ENCODE results near the gene PABPN1L. TPM values are rescaled to one million over a fixed set of nuclear protein-coding genes. Genes with fewer than 3 reads are reported as not detected.

The PABPN1L gene
- total and polyA plus RNA-seq, 10 of the 15 experiments (the other 5 are each of a cell fraction or from before 2014, with no cell fraction given), result not detected

DNA sequence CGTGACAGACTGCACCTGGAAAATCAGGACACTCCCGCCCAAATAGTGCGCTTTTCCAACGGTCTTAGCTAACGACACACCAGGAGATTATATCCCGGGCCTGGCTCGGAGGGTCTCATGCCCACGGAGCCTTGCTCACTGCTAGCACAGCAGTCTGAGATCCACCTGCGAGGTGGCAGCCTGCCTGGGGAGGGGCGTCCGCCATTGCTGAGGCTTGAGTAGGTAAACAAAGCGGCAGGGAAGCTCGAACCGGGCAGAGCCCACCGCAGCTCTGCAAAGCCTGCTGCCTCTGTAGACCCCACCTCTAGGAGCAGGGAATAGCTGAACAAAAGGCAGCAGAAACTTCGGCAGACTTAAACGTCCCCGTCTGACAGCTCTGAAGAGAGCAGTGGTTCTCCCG lies 14.8 kb downstream of the PABPN1L start:
- H3K9me3 ChIP-seq (replicated peaks; ENCODE audit: control insufficient read depth, insufficient read depth, low read length), result no peaks in the 10 kb centered on the region
- no peak for FAIRE-seq
- CTCF ChIA-PET, result no interaction called here
- in situ Hi-C loops (cut with MboI), result no loop called here
- no peak overlapping the region for H3K9ac ChIP-seq (ENCODE audit: control insufficient read depth, insufficient read depth, low read length)
- POLR2A ChIA-PET, result interaction anchor here (1.1 kb wide), 1 partner anchor 32 kb away, joined by 3 read pairs; no protein-coding TSS in a partner anchor
- no peak overlapping the region for H3K4me2 ChIP-seq (ENCODE audit: control insufficient read depth, insufficient read depth)
- H3K4me1 ChIP-seq (ENCODE audit: control insufficient read depth, insufficient read depth, low read length), result peaks cover 16% of the 10 kb centered on the region
- TF ChIP-seq, protein P1, sequence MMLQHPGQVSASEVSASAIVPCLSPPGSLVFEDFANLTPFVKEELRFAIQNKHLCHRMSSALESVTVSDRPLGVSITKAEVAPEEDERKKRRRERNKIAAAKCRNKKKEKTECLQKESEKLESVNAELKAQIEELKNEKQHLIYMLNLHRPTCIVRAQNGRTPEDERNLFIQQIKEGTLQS (IDR thresholded peaks at IDR 0.05; ENCODE audit: borderline replicate concordance, extremely low read depth, low read depth, low read length), result no peak
- TF ChIP-seq CHD1 (IDR thresholded peaks at IDR 0.05; ENCODE audit: low read depth, low read length) (no peak), TBL1XR1 (IDR thresholded peaks at IDR 0.05; ENCODE audit: low read depth, low read length) (no peak), HDAC2 (IDR thresholded peaks at IDR 0.05) (no peak), SMAD5 (IDR thresholded peaks at IDR 0.05; ENCODE audit: low read depth) (no peak), STAT1 (conservative IDR thresholded peaks at IDR 0.05) (no peak), SIX5 (IDR thresholded peaks at IDR 0.05; ENCODE audit: low read depth, low read length, severe bottlenecking) (no peak), SRF (IDR thresholded peaks at IDR 0.05; ENCODE audit: low read depth in 2 of 2, low read length in 2 of 2) (no peak)
- TF ChIP-seq, protein P2, sequence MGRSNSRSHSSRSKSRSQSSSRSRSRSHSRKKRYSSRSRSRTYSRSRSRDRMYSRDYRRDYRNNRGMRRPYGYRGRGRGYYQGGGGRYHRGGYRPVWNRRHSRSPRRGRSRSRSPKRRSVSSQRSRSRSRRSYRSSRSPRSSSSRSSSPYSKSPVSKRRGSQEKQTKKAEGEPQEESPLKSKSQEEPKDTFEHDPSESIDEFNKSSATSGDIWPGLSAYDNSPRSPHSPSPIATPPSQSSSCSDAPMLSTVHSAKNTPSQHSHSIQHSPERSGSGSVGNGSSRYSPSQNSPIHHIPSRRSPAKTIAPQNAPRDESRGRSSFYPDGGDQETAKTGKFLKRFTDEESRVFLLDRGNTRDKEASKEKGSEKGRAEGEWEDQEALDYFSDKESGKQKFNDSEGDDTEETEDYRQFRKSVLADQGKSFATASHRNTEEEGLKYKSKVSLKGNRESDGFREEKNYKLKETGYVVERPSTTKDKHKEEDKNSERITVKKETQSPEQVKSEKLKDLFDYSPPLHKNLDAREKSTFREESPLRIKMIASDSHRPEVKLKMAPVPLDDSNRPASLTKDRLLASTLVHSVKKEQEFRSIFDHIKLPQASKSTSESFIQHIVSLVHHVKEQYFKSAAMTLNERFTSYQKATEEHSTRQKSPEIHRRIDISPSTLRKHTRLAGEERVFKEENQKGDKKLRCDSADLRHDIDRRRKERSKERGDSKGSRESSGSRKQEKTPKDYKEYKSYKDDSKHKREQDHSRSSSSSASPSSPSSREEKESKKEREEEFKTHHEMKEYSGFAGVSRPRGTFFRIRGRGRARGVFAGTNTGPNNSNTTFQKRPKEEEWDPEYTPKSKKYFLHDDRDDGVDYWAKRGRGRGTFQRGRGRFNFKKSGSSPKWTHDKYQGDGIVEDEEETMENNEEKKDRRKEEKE (IDR thresholded peaks at IDR 0.05), result no peak
- TF ChIP-seq, protein P3, sequence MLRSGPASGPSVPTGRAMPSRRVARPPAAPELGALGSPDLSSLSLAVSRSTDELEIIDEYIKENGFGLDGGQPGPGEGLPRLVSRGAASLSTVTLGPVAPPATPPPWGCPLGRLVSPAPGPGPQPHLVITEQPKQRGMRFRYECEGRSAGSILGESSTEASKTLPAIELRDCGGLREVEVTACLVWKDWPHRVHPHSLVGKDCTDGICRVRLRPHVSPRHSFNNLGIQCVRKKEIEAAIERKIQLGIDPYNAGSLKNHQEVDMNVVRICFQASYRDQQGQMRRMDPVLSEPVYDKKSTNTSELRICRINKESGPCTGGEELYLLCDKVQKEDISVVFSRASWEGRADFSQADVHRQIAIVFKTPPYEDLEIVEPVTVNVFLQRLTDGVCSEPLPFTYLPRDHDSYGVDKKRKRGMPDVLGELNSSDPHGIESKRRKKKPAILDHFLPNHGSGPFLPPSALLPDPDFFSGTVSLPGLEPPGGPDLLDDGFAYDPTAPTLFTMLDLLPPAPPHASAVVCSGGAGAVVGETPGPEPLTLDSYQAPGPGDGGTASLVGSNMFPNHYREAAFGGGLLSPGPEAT (IDR thresholded peaks at IDR 0.05; ENCODE audit: low read depth), result no peak
- no peaks in the 10 kb centered on the region; a peak in 1 of 4 replicates for H3K36me3 ChIP-seq (ENCODE audit: control insufficient read depth in 2 of 2, insufficient read depth in 2 of 2, low read length in 1 of 2)
- SMC1A ChIA-PET (ENCODE audit: uncharacterized antibody, unreplicated experiment), result no interaction called here
- H3K79me2 ChIP-seq (ENCODE audit: control insufficient read depth, insufficient read depth, low read length), result peaks cover 2% of the 10 kb centered on the region
- WGBS (ENCODE audit: insufficient coverage, insufficient replicate concordance, low lambda C conversion rate, missing lambda C conversion rate), result 90% methylated on average over 19 of the region's 19 CpGs
- 0 out of 2 replicates have a peak, but pooled peaks cover 2% of the 10 kb centered on the region for H4K20me1 ChIP-seq (ENCODE audit: control insufficient read depth, insufficient read depth)
- BruUV-seq (replicated peaks), result no TSS peak
- RAD21 ChIA-PET (ENCODE audit: unreplicated experiment), result no interaction called here
- DNase-seq (ENCODE audit: low read depth, low spot score), result no peak
- no peaks in the 10 kb centered on the region for H3K27me3 ChIP-seq (replicated peaks in 1 of 2; ENCODE audit: control insufficient read depth in 2 of 2, insufficient read depth in 2 of 2, low read length in 1 of 2)
- no peak overlapping the region for H3K27ac ChIP-seq (ENCODE audit: control insufficient read depth, insufficient read depth)
- H3K4me3 ChIP-seq, result no peak overlapping the region
- intact Hi-C loops (cut with micrococcal nuclease; ENCODE audit: unreplicated experiment), result no loop called here
- ATAC-seq, result no peak
- no peak overlapping the region for H2AFZ ChIP-seq (ENCODE audit: control insufficient read depth, low read depth, low read length)
